Brain microvascular endothelial cell (primary cell): Measurements from ENCODE around the gene KIAA0753.

Experiments used
- DNase-seq: peaks from one replicate; pipeline ENCODE4 v3.0.0-alpha.2; 2020
- H3K27ac ChIP-seq: fragments of 250-450 bp; sonication (Bioruptor Pico); 2 replicates; pipeline ENCODE4 v1.5.1; 2020; ENCODE audit warnings: mild to moderate bottlenecking, moderate library complexity
- H3K27me3 ChIP-seq: fragments of 250-450 bp; sonication (Bioruptor Pico); replicated peaks from 2 replicates; pipeline ENCODE4 v1.5.1; 2020; ENCODE audit warnings: mild to moderate bottlenecking
- H3K36me3 ChIP-seq: fragments of 250-450 bp; sonication (Bioruptor Pico); replicated peaks from 2 replicates; pipeline ENCODE4 v1.5.1; 2020; ENCODE audit warnings: mild to moderate bottlenecking
- H3K4me3 ChIP-seq: 2 replicates; pipeline ENCODE4 v1.5.1; 2011; ENCODE audit warnings: low read depth, mild to moderate bottlenecking, control low read depth, low read length, moderate library complexity
- CTCF ChIP-seq: IDR thresholded peaks from 2 replicates; pipeline ENCODE4 v1.5.1; 2011; ENCODE audit warnings: low read depth, mild to moderate bottlenecking, moderate library complexity, low read length, control low read depth, inconsistent platforms; ENCODE audit errors: missing control alignments
- in situ Hi-C: cut with HindIII; loops from 2 replicates; pipeline ENCODE4 v1.10.0; 2017; ENCODE audit warnings: low sequenced_read_pairs, low pct_ligation_motif_present

The KIAA0753 gene

GRCh38 chr17:6640536-6641246 lies at the start of gene KIAA0753, which contains the start of gene TXNDC17:
Gene KIAA0753, minus strand, starts transcription at chr17:6640711. Its CDS starts 5,608 bp downstream, at chr17:6635103.
Gene TXNDC17, plus strand, starts transcription at chr17:6641060. Its CDS starts 23 bp downstream, at chr17:6641083.
- Histone ChIP-seq H3K27me3 (no peaks in the 10 kb centered on the region), H3K4me3 (peak within 1 kb of the TSS; percentile 89), H3K36me3 (peaks cover 3% of the 10 kb centered on the region), H3K27ac (peak within 1 kb of the TSS; percentile 66)
- DNase-seq: peak; percentile 85
- in situ Hi-C loops: no loop called here
- TF ChIP-seq CTCF: no peak

- Histone ChIP-seq H3K36me3 (no peaks in the 10 kb centered on the region), H3K4me3 (no peak overlapping the region), H3K27me3 (no peaks in the 10 kb centered on the region), H3K27ac (no peak overlapping the region)
- no peak for DNase-seq
- in situ Hi-C loops: no loop called here
- no peak for TF ChIP-seq CTCF
Measured at GRCh38 chr17:6688944-6689343, 48.4 kb upstream of the KIAA0753 start.

GRCh38 chr17:6686026-6686425 lies 45.5 kb upstream of the KIAA0753 start:
- TF ChIP-seq CTCF: no peak
- no peaks in the 10 kb centered on the region for H3K27me3 ChIP-seq
- no peak overlapping the region for H3K27ac ChIP-seq
- in situ Hi-C loops: no loop called here
- DNase-seq: no peak
- no peaks in the 10 kb centered on the region for H3K36me3 ChIP-seq
- H3K4me3 ChIP-seq: no peak overlapping the region

- no peak for TF ChIP-seq CTCF
- Histone ChIP-seq H3K27ac (no peak overlapping the region), H3K4me3 (no peak overlapping the region), H3K27me3 (no peaks in the 10 kb centered on the region), H3K36me3 (no peaks in the 10 kb centered on the region)
- no peak for DNase-seq
- in situ Hi-C loops: no loop called here
Measured at GRCh38 chr17:6684881-6685767, 44.6 kb upstream of the KIAA0753 start.

- in situ Hi-C loops: no loop called here
- DNase-seq: no peak
- TF ChIP-seq CTCF: no peak
Measured at GRCh38 chr17:6684460-6684783, 43.9 kb upstream of the KIAA0753 start.

More at GRCh38 chr17:6684460-6684783, 43.9 kb upstream of the KIAA0753 start:
- no peaks in the 10 kb centered on the region for H3K36me3 ChIP-seq
- H3K4me3 ChIP-seq: no peak overlapping the region
- no peaks in the 10 kb centered on the region for H3K27me3 ChIP-seq
- H3K27ac ChIP-seq: no peak overlapping the region
